B cell (primary cell): ENCODE measurements around the gene JADE1. TPM values are rescaled to one million over a fixed set of nuclear protein-coding genes. Genes with fewer than 3 reads are reported as not detected.

Source experiments
- ATAC-seq: fragments of 200-7000 bp; cut with Tn5 transposase; one replicate; pipeline ENCODE4 v1.10.0; 2021; ENCODE audit warnings: low read depth, mild to moderate bottlenecking, moderate number of reproducible peaks, moderate library complexity
- CTCF ChIA-PET: fragments of 350-600 bp; sonication (Branson Sonifier 250); formaldehyde crosslinking; loops from one replicate; lab custom pipeline; 2021; ENCODE audit warnings: antibody characterized with exemption, inconsistent platforms; lab: Charles Lee
- POLR2A ChIA-PET: fragments of 350-600 bp; sonication (Branson Sonifier 250); formaldehyde crosslinking; loops from one replicate; lab custom pipeline; 2021; ENCODE audit warnings: antibody characterized with exemption; lab: Charles Lee
- DNase-seq: peaks from one replicate; pipeline ENCODE4 v3.0.0; 2013
- H2AFZ ChIP-seq: 2 replicates; pipeline ENCODE4 v1.6.1; 2012; ENCODE audit warnings: mild to moderate bottlenecking, low read depth, low read length; ENCODE audit not compliant: insufficient read depth, poor library complexity, severe bottlenecking
- H3K27ac ChIP-seq, 2 donors: 1 replicate in 1 of 2; 2 replicates in 1 of 2; pipeline ENCODE4 v1.5.1; 2012 to 2013; ENCODE audit warnings: low read length in 2 of 2, mild to moderate bottlenecking in 2 of 2, moderate library complexity in 1 of 2
- H3K27me3 ChIP-seq, 4 experiments: fragments of 200-600 bp in 1 of 4; sonication (generic) in 1 of 4; replicated peaks in 1 of 4; 1 replicate in 2 of 4; 2 replicates in 2 of 4; pipeline versions ENCODE4 v1.6.1 to v1.7.0; 2013 to 2016; ENCODE audit warnings: low read length in 3 of 4, mild to moderate bottlenecking in 2 of 4, mixed read lengths in 1 of 4, moderate library complexity in 1 of 4; ENCODE audit not compliant: insufficient read depth in 4 of 4, control insufficient read depth in 3 of 4; ENCODE audit errors: control extremely low read depth in 1 of 4
- H3K36me3 ChIP-seq, 2 experiments: replicated peaks in 1 of 2; 1 replicate in 1 of 2; 2 replicates in 1 of 2; pipeline versions ENCODE4 v1.6.1 to v1.7.1; 2013; ENCODE audit warnings: low read length in 1 of 2; ENCODE audit not compliant: insufficient read depth in 2 of 2, control insufficient read depth in 1 of 2; ENCODE audit errors: control extremely low read depth in 1 of 2, extremely low read depth in 1 of 2
- H3K4me1 ChIP-seq, 2 donors: fragments of 200-600 bp in 1 of 2; sonication (generic) in 1 of 2; 1 replicate in 1 of 2; 2 replicates in 1 of 2; pipeline versions ENCODE4 v1.5.1 to v1.6.1; 2013 to 2017; ENCODE audit warnings: low read length in 2 of 2; ENCODE audit not compliant: control insufficient read depth in 2 of 2, insufficient read depth in 2 of 2
- H3K4me2 ChIP-seq: replicated peaks from 2 replicates; pipeline ENCODE3; 2012; ENCODE audit warnings: mild to moderate bottlenecking, low read depth, low read length; ENCODE audit not compliant: poor library complexity, severe bottlenecking
- H3K4me3 ChIP-seq, 5 experiments: fragments of 200-600 bp in 1 of 5; sonication (generic) in 1 of 5; 1 replicate in 3 of 5; 2 replicates in 2 of 5; pipeline versions ENCODE4 v1.5.1 to v1.7.0; 2011 to 2016; ENCODE audit warnings: low read length in 4 of 5, mild to moderate bottlenecking in 4 of 5, low read depth in 2 of 5, control low read depth in 1 of 5, moderate library complexity in 1 of 5; ENCODE audit not compliant: insufficient read depth in 1 of 5; ENCODE audit errors: control extremely low read depth in 1 of 5, extremely low read depth in 1 of 5
- H3K79me2 ChIP-seq: fragments of 200-600 bp; sonication (generic); one replicate; pipeline ENCODE4 v1.6.0; 2016; ENCODE audit warnings: low read length; ENCODE audit not compliant: control insufficient read depth, insufficient read depth
- H3K9ac ChIP-seq: fragments of 200-600 bp; sonication (generic); 2 replicates; pipeline ENCODE4 v1.6.1; 2017; ENCODE audit warnings: mild to moderate bottlenecking, low read length, moderate library complexity
- H3K9me3 ChIP-seq, 3 donors: one replicate each; pipeline versions ENCODE4 v1.6.1 to v1.7.1; 2013; ENCODE audit warnings: low read length in 2 of 3; ENCODE audit not compliant: control insufficient read depth in 2 of 3, insufficient read depth in 1 of 3; ENCODE audit errors: control extremely low read depth in 1 of 3
- H4K20me1 ChIP-seq: 2 replicates; pipeline ENCODE4 v1.6.0; 2012; ENCODE audit warnings: mild to moderate bottlenecking, low read length; ENCODE audit not compliant: insufficient read depth, control insufficient read depth, poor library complexity, severe bottlenecking
- H3K27ac Mint-ChIP-seq: one replicate; pipeline ENCODE4 v1.8.0; 2021; ENCODE audit warnings: mixed read lengths
- H3K27me3 Mint-ChIP-seq: one replicate; pipeline ENCODE4 v1.8.0; 2021; ENCODE audit warnings: mixed read lengths
- H3K4me1 Mint-ChIP-seq: one replicate; pipeline ENCODE4 v1.8.0; 2021; ENCODE audit warnings: mixed read lengths
- H3K4me3 Mint-ChIP-seq: one replicate; pipeline ENCODE4 v1.8.0; 2021; ENCODE audit warnings: mixed read lengths
- H3K9me3 Mint-ChIP-seq: one replicate; pipeline ENCODE4 v1.8.0; 2022; ENCODE audit warnings: mixed read lengths; ENCODE audit not compliant: insufficient read depth
- EZH2 ChIP-seq: IDR thresholded peaks from 2 replicates; pipeline ENCODE4 v1.6.1; 2012; ENCODE audit warnings: borderline replicate concordance, low read depth, mild to moderate bottlenecking, moderate library complexity, low read length; ENCODE audit not compliant: insufficient read depth, poor library complexity, severe bottlenecking
- WGBS: methylation state at CpG from one replicate; pipeline ENCODE4 v1.1.5; 2013; ENCODE audit warnings: missing lambda C conversion rate; ENCODE audit not compliant: insufficient coverage; 5-methylcytosine and 5-hydroxymethylcytosine counted together
- intact Hi-C: fragments of 100-400 bp; cut with micrococcal nuclease; formaldehyde crosslinking; loops from one replicate; pipeline ENCODE4 v1.10.0; 2022
- polyA plus RNA-seq: library from polyadenylated mRNA; depleted of rRNA; stranded (reverse); fragments of >200 nt; gene quantifications from 2 replicates; pipeline ENCODE4 v1.2.3, GENCODE V29; 2012
- total RNA-seq, 2 donors: library from RNA; stranded (reverse); fragments of 120-200 nt in 1 of 2; gene quantifications; 1 replicate in 1 of 2; 2 replicates in 1 of 2; pipeline versions ENCODE4 v1.2.3 to v1.2.4, GENCODE V29; 2013 to 2022
- TF ChIP-seq, protein P1 (sequence below): fragments of 200-600 bp; IDR thresholded peaks from one replicate; pipeline ENCODE4 v1.8.0; 2022; ENCODE audit warnings: antibody characterized with exemption, mild to moderate bottlenecking

Gene JADE1
- total and polyA plus RNA-seq, 2 donors (not counting 1 experiment from before 2014, with no cell fraction given) = 13.8 to 42.4 TPM

DNA sequence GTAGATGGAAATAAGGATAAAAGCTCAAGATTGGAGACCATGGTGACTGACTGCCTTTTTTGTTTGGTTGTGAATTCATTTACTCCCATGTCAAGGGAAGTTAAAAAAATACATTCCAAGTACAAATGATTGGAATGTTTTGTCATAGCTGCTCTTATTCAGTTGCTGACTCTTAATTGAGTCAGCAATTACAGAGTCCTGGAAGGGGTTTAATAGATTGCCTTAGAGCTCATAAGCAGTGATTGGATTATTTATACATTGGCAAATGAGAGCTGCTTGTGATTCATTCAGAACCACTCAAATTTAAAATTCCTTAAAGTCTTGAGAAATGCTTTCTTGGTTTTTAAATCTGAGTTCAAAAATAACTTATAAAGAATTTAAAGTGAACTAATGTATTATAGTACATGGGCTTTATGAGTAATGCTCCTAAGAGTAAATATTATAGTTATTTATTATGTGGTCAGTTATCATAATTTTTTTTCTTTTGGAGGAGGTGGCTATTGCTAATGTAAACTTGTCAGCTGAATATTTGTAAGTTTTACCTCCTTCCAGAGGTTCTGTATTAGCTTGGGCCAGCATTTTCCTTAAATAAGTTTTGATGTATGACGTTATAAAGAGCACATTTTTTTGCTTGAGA lies 13.6 kb downstream of the JADE1 start:
- CTCF ChIA-PET = interaction anchor here (1.5 to 2.0 kb wide), 2 partner anchors 13 to 36 kb away, joined by 3 to 5 read pairs; partner anchors contain the start of gene JADE1
- no peak overlapping the region for H3K27ac Mint-ChIP-seq
- no peak for ATAC-seq

DNA sequence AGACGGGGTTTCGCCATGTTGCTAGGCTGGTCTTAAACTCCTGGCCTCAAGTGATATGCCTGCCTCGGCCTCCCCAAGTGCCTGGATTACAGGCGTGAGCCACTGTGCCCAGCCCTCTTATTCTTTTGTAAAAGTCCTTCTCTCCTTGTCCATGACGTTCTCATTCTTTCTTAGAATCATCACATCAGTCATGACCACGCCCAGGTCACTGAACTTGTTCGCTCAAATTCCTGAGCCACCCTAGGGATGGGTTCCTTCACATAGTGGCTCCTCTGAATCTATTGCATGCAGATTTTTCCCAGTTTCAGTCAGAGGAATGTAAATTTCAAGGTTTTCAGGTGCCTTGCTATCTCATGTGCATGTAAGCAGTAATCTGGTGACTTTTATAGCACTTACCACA lies 15.7 kb downstream of the JADE1 start:
- CTCF ChIA-PET = interaction anchor here (0.9 to 1.1 kb wide), 2 partner anchors 13 to 15 kb away, joined by 3 to 5 read pairs; partner anchors contain the start of gene JADE1
- TF ChIP-seq, protein P1, sequence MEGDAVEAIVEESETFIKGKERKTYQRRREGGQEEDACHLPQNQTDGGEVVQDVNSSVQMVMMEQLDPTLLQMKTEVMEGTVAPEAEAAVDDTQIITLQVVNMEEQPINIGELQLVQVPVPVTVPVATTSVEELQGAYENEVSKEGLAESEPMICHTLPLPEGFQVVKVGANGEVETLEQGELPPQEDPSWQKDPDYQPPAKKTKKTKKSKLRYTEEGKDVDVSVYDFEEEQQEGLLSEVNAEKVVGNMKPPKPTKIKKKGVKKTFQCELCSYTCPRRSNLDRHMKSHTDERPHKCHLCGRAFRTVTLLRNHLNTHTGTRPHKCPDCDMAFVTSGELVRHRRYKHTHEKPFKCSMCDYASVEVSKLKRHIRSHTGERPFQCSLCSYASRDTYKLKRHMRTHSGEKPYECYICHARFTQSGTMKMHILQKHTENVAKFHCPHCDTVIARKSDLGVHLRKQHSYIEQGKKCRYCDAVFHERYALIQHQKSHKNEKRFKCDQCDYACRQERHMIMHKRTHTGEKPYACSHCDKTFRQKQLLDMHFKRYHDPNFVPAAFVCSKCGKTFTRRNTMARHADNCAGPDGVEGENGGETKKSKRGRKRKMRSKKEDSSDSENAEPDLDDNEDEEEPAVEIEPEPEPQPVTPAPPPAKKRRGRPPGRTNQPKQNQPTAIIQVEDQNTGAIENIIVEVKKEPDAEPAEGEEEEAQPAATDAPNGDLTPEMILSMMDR = no peak
- no peak for TF ChIP-seq EZH2
- H3K4me2 ChIP-seq = peak overlapping the region; percentile 1
- H3K4me1 Mint-ChIP-seq = peaks cover 66% of the 10 kb centered on the region
- no peaks in the 10 kb centered on the region for H3K36me3 ChIP-seq
- H3K4me3 ChIP-seq = no peak overlapping the region
- no peaks in the 10 kb centered on the region for H3K27me3 Mint-ChIP-seq
- peaks cover 89% of the 10 kb centered on the region for H4K20me1 ChIP-seq
- peak overlapping the region; percentile 38 for H3K4me3 Mint-ChIP-seq
- H3K9ac ChIP-seq = no peak overlapping the region
- intact Hi-C loops = no loop called here
- no peak for ATAC-seq
- peaks cover 98% of the 10 kb centered on the region for H3K79me2 ChIP-seq
- H2AFZ ChIP-seq = no peak overlapping the region
- peaks cover 27 to 29% of the 10 kb centered on the region in 2 donors for H3K4me1 ChIP-seq
- POLR2A ChIA-PET = no interaction called here
- no peaks in the 10 kb centered on the region for H3K27me3 ChIP-seq
- no peak for DNase-seq
- WGBS = 97% methylated on average over 4 of the region's 7 CpGs
- peak overlapping the region in 1 of 2 donors; percentile 13 for H3K27ac ChIP-seq
- H3K9me3 ChIP-seq = peaks cover 0 to 4% (median 0%) of the 10 kb centered on the region in 3 donors
- H3K9me3 Mint-ChIP-seq = peaks cover 3% of the 10 kb centered on the region
- no peak overlapping the region for H3K27ac Mint-ChIP-seq

More for the DNA sequence above, 13.6 kb downstream of the JADE1 start:
- no peak overlapping the region for H3K4me2 ChIP-seq
- peaks cover 98% of the 10 kb centered on the region for H3K79me2 ChIP-seq
- Mint-ChIP-seq H3K27me3 (no peaks in the 10 kb centered on the region), H3K9me3 (no peaks in the 10 kb centered on the region), H3K4me1 (peaks cover 72% of the 10 kb centered on the region), H3K4me3 (no peak overlapping the region)
- H2AFZ ChIP-seq = no peak overlapping the region
- peaks cover 92% of the 10 kb centered on the region for H4K20me1 ChIP-seq
- WGBS = no CpG with 5 or more reads among the region's 1 CpG
- H3K9ac ChIP-seq = no peak overlapping the region
- DNase-seq = no peak
- H3K36me3 ChIP-seq = no peaks in the 10 kb centered on the region
- no peaks in the 10 kb centered on the region for H3K9me3 ChIP-seq
- H3K27ac ChIP-seq = no peak overlapping the region
- POLR2A ChIA-PET = no interaction called here
- no peak overlapping the region for H3K4me3 ChIP-seq
- no peaks in the 10 kb centered on the region for H3K27me3 ChIP-seq
- intact Hi-C loops = no loop called here
- TF ChIP-seq, protein P1 = no peak
- TF ChIP-seq EZH2 = no peak
- peaks cover 29 to 31% of the 10 kb centered on the region in 2 donors for H3K4me1 ChIP-seq
